NOMO-1 (cell line): ENCODE data around the gene MEI1.
"Not testable (repeated sequence)": the region's sequence is repeated elsewhere in the genome, so short reads cannot be mapped to it uniquely, and the experiment has no call there.

Source experiments
- DNase-seq, 2 experiments: peaks; one replicate each; lab custom pipeline; 2025; ENCODE audit not compliant: unreplicated experiment in 2 of 2; lab: John Stamatoyannopoulos, UW

MEI1 gene

GRCh38 chr22:41835462-41835861, 136.2 kb downstream of the MEI1 start:
- DNase-seq, result not testable (repeated sequence)

DNA sequence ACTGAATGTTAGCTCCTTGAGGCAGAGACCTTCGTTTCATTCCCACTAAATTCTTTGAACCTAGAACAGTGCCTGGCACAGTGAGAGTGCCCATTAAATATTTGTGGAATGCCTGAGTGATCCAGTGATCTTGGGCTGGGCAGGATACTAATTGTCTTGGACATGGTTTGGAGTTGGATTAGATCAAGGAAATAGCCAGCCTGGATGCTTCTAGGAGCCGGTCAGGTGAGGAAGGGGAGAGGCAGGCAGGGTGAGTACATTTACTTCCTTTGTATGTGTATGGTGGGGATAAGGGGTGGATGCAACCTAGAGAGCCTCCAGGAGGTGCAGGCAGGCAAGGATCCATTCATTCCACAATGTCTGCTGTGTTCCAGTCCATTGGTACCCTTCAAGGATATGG, 137.2 kb downstream of the MEI1 start:
- no peak for DNase-seq

DNA sequence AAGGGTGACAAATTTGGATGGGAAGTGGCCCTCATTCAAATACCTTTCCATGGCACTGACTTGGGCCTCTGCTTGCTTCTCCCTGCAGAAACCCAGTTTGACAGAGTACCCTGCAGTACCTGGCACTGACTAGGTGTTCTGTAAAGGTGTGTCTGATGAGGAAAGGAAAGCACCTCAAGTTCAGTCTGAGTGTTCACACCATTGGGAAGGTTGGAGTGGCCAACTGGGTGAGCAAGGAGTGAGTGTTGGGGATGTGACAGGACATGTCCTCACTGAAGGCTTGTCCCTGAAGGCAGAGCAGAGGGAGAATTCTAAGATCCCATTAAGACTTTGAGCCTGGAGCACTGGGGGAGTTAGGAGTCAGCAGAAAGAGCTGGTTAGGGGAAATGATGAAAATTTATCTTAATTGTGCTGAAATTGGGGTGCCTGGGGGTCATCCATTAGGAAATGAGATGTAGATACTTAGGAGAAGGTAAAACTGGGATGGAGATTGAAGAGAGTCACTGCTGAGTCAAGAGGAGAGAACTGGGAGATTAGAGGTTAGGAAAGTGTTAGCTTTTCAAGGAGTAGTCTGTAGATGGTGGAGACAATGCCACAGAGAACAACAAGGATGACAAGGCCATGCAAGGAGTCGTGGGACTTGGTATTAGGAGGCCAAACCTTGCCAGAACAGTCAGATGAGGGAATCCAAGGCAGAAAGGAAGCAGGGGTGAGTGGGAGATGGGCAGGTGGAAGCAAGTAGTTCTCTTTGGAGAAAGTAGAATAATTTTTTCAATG, 139.7 kb downstream of the MEI1 start:
- no peak for DNase-seq

DNA sequence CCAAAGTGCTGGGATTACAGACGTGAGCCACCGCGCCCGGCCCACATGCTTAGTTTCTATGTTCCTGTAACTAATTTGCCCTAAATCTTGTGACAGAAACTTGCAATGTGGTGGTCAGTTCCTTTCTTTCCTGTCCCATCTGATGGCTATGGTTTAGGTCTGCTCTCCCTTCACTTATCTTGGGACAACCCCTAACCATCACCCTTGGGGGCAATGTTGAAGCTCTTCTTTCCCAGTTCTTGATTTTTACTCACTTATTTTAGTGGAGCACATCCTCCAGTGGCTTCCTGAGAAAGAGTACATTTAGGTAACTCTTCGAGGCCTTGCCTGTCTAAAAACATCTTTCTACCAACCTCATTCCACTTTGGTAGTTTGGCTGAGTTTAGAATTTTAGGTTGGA, 140.9 kb downstream of the MEI1 start:
- no peak for DNase-seq

DNA sequence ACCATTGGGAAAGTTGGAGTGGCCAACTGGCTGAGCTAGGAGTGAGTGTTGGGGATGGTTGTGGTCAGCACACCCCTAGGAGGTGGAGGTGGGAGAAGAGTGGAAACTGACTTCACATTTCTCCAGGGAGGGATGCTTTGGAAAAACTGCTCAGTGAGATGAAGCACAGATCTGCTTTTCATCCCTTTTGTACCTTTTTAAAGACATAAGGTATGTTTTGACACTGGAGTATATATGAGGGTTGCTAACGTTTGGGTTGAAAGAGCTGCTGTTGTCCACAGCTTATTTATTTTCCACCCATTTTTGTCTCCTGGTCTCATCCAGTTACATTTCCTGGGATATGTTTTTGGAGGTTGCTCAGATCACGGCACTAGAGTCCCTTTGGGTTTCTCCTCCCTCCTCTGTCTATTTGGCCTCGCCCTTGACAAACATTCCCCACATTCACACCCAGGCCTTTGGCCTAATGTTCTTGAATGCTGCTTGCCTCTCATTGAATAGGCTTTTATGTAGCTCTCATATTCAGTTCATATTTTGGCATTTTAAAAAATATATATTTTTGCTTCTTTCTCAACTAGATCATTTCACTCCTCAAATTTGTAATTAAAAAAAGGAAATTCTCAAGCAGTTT, 141.9 kb downstream of the MEI1 start:
- no peak for DNase-seq

- no peak for DNase-seq
Observed at GRCh38 chr22:41842996-41843970, 144.0 kb downstream of the MEI1 start.

GRCh38 chr22:41844036-41844435, 144.7 kb downstream of the MEI1 start:
- peak in 1 of 2 experiments; percentile 31 for DNase-seq

- no peak for DNase-seq
Observed at GRCh38 chr22:41844513-41844912, 145.2 kb downstream of the MEI1 start.

DNA sequence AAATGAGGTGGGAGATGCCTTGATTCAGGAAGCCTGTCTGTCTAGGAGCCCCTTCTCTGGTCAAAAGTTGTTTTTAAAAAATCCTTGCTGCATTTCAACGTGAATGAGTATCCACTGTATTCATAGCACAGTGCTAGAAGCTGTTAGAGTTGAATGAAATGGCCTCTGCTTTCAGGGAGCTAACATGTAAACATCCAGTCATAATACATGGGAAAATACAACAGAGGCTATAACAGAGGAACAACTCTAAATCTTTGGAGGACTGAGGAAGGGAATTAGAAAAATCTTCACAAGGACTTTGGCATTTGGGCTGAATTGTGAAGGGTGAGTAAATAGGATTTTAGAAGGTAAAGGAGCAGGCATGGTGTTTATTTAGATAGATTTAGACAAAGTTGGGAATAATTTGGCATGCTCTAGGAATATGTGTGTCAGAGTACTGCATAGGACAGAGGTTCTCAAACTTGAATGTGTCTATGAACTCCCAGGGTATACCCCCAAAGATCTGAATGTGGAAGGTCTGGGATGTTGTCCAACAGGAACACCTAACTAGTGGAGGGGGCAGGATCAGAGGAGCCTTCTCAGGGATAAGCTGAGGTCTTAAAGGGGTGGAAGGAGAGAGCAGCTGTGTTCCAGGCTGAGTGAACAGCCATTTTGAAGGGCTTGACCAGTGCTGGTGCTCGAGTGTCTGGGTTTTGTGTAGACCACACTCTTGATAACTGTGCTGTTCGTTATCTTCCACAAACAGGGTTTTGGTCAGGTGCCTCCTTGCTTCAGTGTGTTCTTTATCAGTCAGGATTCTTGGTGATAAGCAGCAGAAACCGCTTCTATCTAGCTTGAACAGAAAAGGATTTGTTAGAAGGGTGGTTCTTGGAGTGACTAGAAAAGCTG, 146.3 kb downstream of the MEI1 start:
- DNase-seq, result no peak

- no peak for DNase-seq
Observed at GRCh38 chr22:41846268-41846987, 147.1 kb downstream of the MEI1 start.

DNA sequence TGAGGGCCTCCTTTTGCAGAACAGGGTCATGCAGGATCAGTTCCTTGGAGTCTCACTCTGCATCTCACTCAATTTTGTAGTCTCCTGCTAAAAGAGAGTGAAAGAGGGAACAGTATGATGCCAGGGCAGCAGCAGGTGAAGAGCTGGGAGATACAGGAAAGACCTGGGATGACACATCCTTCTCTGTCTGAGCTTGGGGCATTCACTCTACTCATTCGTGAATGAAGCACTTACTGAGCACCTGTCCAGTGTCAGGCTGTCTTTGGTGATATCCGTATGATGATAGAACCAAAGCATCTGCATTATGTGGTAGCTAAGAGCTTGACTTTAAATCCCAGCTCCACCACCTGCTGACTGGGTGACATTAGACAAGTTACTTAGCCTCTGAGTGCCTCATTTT, 148.0 kb downstream of the MEI1 start:
- no peak for DNase-seq

GRCh38 chr22:41848468-41848867, 149.2 kb downstream of the MEI1 start:
- peak; percentile 90 to 96 for DNase-seq
